NT2/D1 (cell line): ENCODE results near the gene CEBPE.

Experiments used
- SUZ12 ChIP-seq: IDR thresholded peaks from 2 replicates; pipeline ENCODE4 v1.6.1; 2011; ENCODE audit not compliant: insufficient read length, insufficient read depth; ENCODE audit errors: extremely low read depth
- YY1 ChIP-seq: IDR thresholded peaks from 2 replicates; pipeline ENCODE4 v1.6.1; 2011; ENCODE audit not compliant: insufficient read length, insufficient read depth

GRCh38 chr14:23128969-23129758, 10.1 kb upstream of the CEBPE start:
- no peak for TF ChIP-seq YY1
- TF ChIP-seq SUZ12: no peak
